ENCODE measurements around the gene SIRT1.
"Not testable (repeated sequence)": the region's sequence is repeated elsewhere in the genome, so short reads cannot be mapped to it uniquely, and the experiment has no call there.

SIRT1 gene

DNA sequence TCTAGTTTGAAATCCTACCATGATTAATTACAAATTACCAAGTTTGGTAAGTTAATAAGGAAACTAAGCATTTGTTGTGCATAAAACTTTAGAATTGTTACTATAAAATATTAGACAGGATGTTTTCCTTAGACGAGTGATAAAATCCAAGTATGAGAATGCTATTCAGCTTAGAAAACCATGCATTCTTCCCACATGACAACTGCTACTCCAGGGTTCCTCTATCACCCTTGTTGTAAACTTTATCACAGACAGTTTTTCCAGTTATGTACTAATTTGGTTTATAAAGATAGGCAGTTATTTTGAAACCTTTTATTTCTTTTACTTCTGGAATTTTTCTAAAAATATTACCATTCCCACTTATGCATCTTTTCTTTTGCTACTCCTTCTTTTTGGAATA, 52.0 kb downstream of the SIRT1 start:
- H3K27ac ChIP-seq (ENCODE audit: low read depth, low read length) = no peak overlapping the region
- H3K79me1 ChIP-seq (ENCODE audit: low read length) = no peaks in the 10 kb centered on the region
- H3K18ac ChIP-seq (ENCODE audit: low read length) = no peak overlapping the region
- H3K36me3 ChIP-seq (ENCODE audit: control insufficient read depth, insufficient read depth, low read length) = no peaks in the 10 kb centered on the region
- no peak for DNase-seq
- no peak overlapping the region for H4K8ac ChIP-seq (ENCODE audit: low read depth, low read length)
- no peak overlapping the region for H3K9ac ChIP-seq (ENCODE audit: low read length)
- no peaks in the 10 kb centered on the region for H3K4me1 ChIP-seq (ENCODE audit: control insufficient read depth, low read depth, low read length)
- no peak overlapping the region for H3K56ac ChIP-seq (ENCODE audit: low read length)
- WGBS (ENCODE audit: extremely low coverage, insufficient coverage, low lambda C conversion rate) = no CpG with 5 or more reads among the region's 1 CpG
- no peak overlapping the region for H3K4me2 ChIP-seq (ENCODE audit: low read length)
- H2BK120ac ChIP-seq (ENCODE audit: low read depth, low read length) = no peak overlapping the region
- H2AK5ac ChIP-seq (ENCODE audit: low read length) = no peak overlapping the region
- no peak overlapping the region for H3K23ac ChIP-seq (ENCODE audit: low read length)
- no peak overlapping the region for H3K4me3 ChIP-seq (ENCODE audit: low read length)
- no peak overlapping the region for H3K4ac ChIP-seq (ENCODE audit: low read depth, low read length)
- no peak overlapping the region for H2BK15ac ChIP-seq (replicated peaks; ENCODE audit: low read depth)
- no peaks in the 10 kb centered on the region for H3K27me3 ChIP-seq (ENCODE audit: insufficient read depth, low read length, poor library complexity)
- no peak overlapping the region for H2BK5ac ChIP-seq (ENCODE audit: low read length)
- H3K79me2 ChIP-seq (ENCODE audit: control insufficient read depth, insufficient read depth, low read length) = no peaks in the 10 kb centered on the region
- no peak overlapping the region for H4K5ac ChIP-seq (ENCODE audit: low read length)

DNA sequence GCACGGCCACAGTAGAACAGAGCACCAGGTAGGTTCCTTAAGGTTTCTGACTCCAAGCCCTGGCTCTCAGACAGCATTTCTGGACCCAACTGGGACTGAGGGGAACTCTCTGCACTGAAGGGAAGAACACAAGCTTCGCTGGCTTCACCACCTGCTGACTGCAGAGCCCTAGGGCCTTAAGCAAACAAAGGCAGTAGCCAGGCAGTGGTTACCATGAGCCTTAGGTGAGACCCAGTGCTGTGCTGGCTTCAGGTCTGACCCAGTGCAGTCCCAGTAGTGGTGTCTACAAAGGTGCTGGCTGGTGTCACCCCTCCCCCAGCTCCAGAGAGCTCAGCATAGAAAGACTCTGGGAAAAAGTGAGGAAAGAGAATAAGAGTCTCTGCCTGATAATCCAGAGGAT, 59.5 kb downstream of the SIRT1 start:
- H2BK15ac ChIP-seq (replicated peaks; ENCODE audit: low read depth) = no peak overlapping the region
- WGBS (ENCODE audit: extremely low coverage, insufficient coverage, low lambda C conversion rate) = no CpG with 5 or more reads among the region's 2 CpGs
- H3K36me3 ChIP-seq (ENCODE audit: control insufficient read depth, insufficient read depth, low read length) = no peaks in the 10 kb centered on the region
- H3K23ac ChIP-seq (ENCODE audit: low read length) = no peak overlapping the region
- no peak overlapping the region for H3K9ac ChIP-seq (ENCODE audit: low read length)
- H3K27ac ChIP-seq (ENCODE audit: low read depth, low read length) = no peak overlapping the region
- no peaks in the 10 kb centered on the region for H3K79me2 ChIP-seq (ENCODE audit: control insufficient read depth, insufficient read depth, low read length)
- H2AK5ac ChIP-seq (ENCODE audit: low read length) = no peak overlapping the region
- H2BK120ac ChIP-seq (ENCODE audit: low read depth, low read length) = no peak overlapping the region
- no peaks in the 10 kb centered on the region for H3K4me1 ChIP-seq (ENCODE audit: control insufficient read depth, low read depth, low read length)
- no peak overlapping the region for H4K8ac ChIP-seq (ENCODE audit: low read depth, low read length)
- peak; percentile 38 for DNase-seq
- no peak overlapping the region for H4K5ac ChIP-seq (ENCODE audit: low read length)
- H3K4me2 ChIP-seq (ENCODE audit: low read length) = no peak overlapping the region
- no peak overlapping the region for H3K56ac ChIP-seq (ENCODE audit: low read length)
- no peaks in the 10 kb centered on the region for H3K79me1 ChIP-seq (ENCODE audit: low read length)
- no peak overlapping the region for H2BK5ac ChIP-seq (ENCODE audit: low read length)
- no peaks in the 10 kb centered on the region for H3K27me3 ChIP-seq (ENCODE audit: insufficient read depth, low read length, poor library complexity)
- no peak overlapping the region for H3K4me3 ChIP-seq (ENCODE audit: low read length)
- no peak overlapping the region for H3K4ac ChIP-seq (ENCODE audit: low read depth, low read length)
- H3K18ac ChIP-seq (ENCODE audit: low read length) = no peak overlapping the region

DNA sequence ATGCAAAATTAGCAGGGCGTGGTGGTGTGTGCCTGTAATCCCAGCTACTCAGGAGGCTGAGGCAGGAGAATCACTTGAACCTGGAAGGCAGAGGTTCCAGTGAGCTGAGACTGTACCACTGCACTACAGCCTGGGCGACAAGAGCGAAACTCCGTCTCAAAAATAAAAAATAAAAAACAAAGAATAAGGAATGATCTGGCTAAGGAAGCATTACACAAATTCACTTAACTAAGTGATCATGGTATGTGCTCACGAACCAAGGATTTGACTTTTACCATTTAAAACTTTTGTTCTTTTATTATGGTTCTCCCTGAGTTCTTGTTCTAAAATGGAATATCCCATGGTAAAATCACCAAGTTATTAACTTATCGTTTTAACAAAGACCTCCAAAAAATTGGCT, 71.2 kb downstream of the SIRT1 start:
- H3K4ac ChIP-seq (ENCODE audit: low read depth, low read length) = no peak overlapping the region
- no peak overlapping the region for H3K9ac ChIP-seq (ENCODE audit: low read length)
- no peak for DNase-seq
- H4K5ac ChIP-seq (ENCODE audit: low read length) = no peak overlapping the region
- no peaks in the 10 kb centered on the region for H3K4me1 ChIP-seq (ENCODE audit: control insufficient read depth, low read depth, low read length)
- no peak overlapping the region for H3K4me2 ChIP-seq (ENCODE audit: low read length)
- H2BK15ac ChIP-seq (replicated peaks; ENCODE audit: low read depth) = no peak overlapping the region
- no peaks in the 10 kb centered on the region for H3K27me3 ChIP-seq (ENCODE audit: insufficient read depth, low read length, poor library complexity)
- no peak overlapping the region for H3K23ac ChIP-seq (ENCODE audit: low read length)
- no peaks in the 10 kb centered on the region for H3K79me1 ChIP-seq (ENCODE audit: low read length)
- H3K27ac ChIP-seq (ENCODE audit: low read depth, low read length) = no peak overlapping the region
- peaks cover 2% of the 10 kb centered on the region for H3K36me3 ChIP-seq (ENCODE audit: control insufficient read depth, insufficient read depth, low read length)
- no peak overlapping the region for H3K56ac ChIP-seq (ENCODE audit: low read length)
- H2AK5ac ChIP-seq (ENCODE audit: low read length) = no peak overlapping the region
- no peak overlapping the region for H2BK120ac ChIP-seq (ENCODE audit: low read depth, low read length)
- no peak overlapping the region for H2BK5ac ChIP-seq (ENCODE audit: low read length)
- no peak overlapping the region for H3K18ac ChIP-seq (ENCODE audit: low read length)
- WGBS (ENCODE audit: extremely low coverage, insufficient coverage, low lambda C conversion rate) = no CpG with 5 or more reads among the region's 6 CpGs
- no peaks in the 10 kb centered on the region for H3K79me2 ChIP-seq (ENCODE audit: control insufficient read depth, insufficient read depth, low read length)
- H3K4me3 ChIP-seq (ENCODE audit: low read length) = no peak overlapping the region
- H4K8ac ChIP-seq (ENCODE audit: low read depth, low read length) = no peak overlapping the region

DNA sequence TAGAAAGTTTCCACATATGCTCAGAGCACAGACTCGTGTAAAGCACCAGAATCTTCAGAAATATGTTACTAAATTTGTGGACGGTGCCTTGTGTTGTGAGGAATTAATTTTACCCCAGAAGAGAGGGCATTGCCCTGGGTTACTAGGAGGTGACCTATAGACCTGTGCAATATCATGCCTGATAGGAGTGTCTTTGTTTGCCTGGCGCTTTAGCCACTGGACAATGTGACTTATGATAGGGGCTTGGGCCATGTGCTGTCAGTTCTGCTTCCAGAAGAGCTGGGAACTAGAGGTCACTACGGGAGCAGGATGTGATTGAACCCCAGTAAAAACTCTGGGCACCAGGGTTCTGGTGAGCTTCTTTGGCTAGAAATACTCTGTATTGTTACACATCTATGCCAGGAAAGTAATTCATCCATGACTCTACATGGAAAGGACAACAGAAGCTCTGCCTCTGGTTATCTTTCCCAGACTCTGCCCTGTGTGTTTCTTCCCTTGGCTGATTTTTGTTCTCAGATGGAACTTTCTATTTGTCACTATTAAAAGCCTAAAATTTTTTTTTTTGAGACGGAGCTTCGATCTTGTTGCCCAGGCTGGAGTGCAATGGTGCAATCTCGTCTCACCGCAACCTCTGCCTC, 75.5 kb downstream of the SIRT1 start:
- Histone ChIP-seq H3K79me1 (ENCODE audit: low read length) (no peaks in the 10 kb centered on the region), H3K56ac (ENCODE audit: low read length) (no peak overlapping the region), H3K27ac (ENCODE audit: low read depth, low read length) (no peak overlapping the region), H2AK5ac (ENCODE audit: low read length) (no peak overlapping the region), H4K8ac (ENCODE audit: low read depth, low read length) (no peak overlapping the region), H3K36me3 (ENCODE audit: control insufficient read depth, insufficient read depth, low read length) (no peaks in the 10 kb centered on the region), H3K4me2 (ENCODE audit: low read length) (no peak overlapping the region), H3K23ac (ENCODE audit: low read length) (no peak overlapping the region), H3K27me3 (ENCODE audit: insufficient read depth, low read length, poor library complexity) (no peaks in the 10 kb centered on the region), H3K4me1 (ENCODE audit: control insufficient read depth, low read depth, low read length) (no peaks in the 10 kb centered on the region), H3K79me2 (ENCODE audit: control insufficient read depth, insufficient read depth, low read length) (no peaks in the 10 kb centered on the region), H2BK120ac (ENCODE audit: low read depth, low read length) (no peak overlapping the region), H3K9ac (ENCODE audit: low read length) (no peak overlapping the region), H4K5ac (ENCODE audit: low read length) (no peak overlapping the region), H3K4ac (ENCODE audit: low read depth, low read length) (no peak overlapping the region), H3K18ac (ENCODE audit: low read length) (no peak overlapping the region), H3K4me3 (ENCODE audit: low read length) (no peak overlapping the region), H2BK5ac (ENCODE audit: low read length) (no peak overlapping the region), H2BK15ac (replicated peaks; ENCODE audit: low read depth) (no peak overlapping the region)
- WGBS (ENCODE audit: extremely low coverage, insufficient coverage, low lambda C conversion rate) = no CpG with 5 or more reads among the region's 8 CpGs
- no peak for DNase-seq

DNA sequence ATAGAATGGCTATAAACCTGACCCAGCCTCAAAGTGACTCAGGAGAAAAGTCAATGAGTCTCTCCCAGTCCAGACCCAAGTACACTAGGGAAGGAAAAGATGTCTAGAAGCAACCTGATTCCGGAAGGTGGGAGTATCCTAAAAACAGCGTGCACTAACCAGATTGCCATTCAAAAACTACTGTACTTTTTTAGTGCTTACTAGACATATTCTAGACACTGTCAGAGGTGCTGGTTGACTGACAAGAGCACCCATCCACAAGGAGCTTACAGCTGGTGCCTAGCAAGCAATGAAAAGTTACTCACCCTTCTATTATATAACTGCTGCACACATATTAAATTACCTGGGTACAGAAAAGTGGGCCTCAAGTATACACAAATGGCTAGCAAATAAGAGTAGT, 81.0 kb downstream of the SIRT1 start:
- Histone ChIP-seq H3K9ac (ENCODE audit: low read length) (no peak overlapping the region), H3K4me2 (ENCODE audit: low read length) (no peak overlapping the region), H2BK15ac (replicated peaks; ENCODE audit: low read depth) (no peak overlapping the region), H4K5ac (ENCODE audit: low read length) (no peak overlapping the region), H3K4me1 (ENCODE audit: control insufficient read depth, low read depth, low read length) (no peaks in the 10 kb centered on the region), H3K36me3 (ENCODE audit: control insufficient read depth, insufficient read depth, low read length) (no peaks in the 10 kb centered on the region), H3K27me3 (ENCODE audit: insufficient read depth, low read length, poor library complexity) (no peaks in the 10 kb centered on the region), H2BK120ac (ENCODE audit: low read depth, low read length) (no peak overlapping the region), H3K79me1 (ENCODE audit: low read length) (no peaks in the 10 kb centered on the region), H3K79me2 (ENCODE audit: control insufficient read depth, insufficient read depth, low read length) (no peaks in the 10 kb centered on the region), H4K8ac (ENCODE audit: low read depth, low read length) (no peak overlapping the region), H2BK5ac (ENCODE audit: low read length) (no peak overlapping the region), H2AK5ac (ENCODE audit: low read length) (no peak overlapping the region), H3K27ac (ENCODE audit: low read depth, low read length) (no peak overlapping the region), H3K4ac (ENCODE audit: low read depth, low read length) (no peak overlapping the region), H3K23ac (ENCODE audit: low read length) (no peak overlapping the region), H3K4me3 (ENCODE audit: low read length) (no peak overlapping the region), H3K56ac (ENCODE audit: low read length) (no peak overlapping the region), H3K18ac (ENCODE audit: low read length) (no peak overlapping the region)
- DNase-seq = no peak
- no CpG with 5 or more reads among the region's 2 CpGs for WGBS (ENCODE audit: extremely low coverage, insufficient coverage, low lambda C conversion rate)

DNA sequence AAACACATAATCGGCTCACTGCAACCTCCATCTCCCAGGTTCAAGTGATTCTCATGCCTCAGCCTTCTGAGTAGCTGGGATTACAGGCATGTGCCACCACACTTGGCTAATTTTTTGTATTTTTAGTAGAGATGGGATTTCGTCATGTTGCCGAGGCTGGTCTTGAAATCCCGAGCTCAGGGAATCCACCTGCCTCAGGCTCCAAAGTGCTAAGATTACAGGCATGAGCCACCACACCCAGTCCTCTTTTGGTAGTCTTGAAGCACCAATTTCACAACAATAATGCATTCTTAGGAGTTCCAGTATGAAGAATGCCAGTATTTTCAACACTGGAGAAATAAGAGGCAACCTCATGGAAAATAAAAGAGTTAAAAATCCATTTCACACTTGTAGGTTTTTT, 81.6 kb downstream of the SIRT1 start:
- not testable (repeated sequence) for DNase-seq; H3K4me2 ChIP-seq (ENCODE audit: low read length); H2BK15ac ChIP-seq (replicated peaks; ENCODE audit: low read depth); H2BK5ac ChIP-seq (ENCODE audit: low read length); H3K36me3 ChIP-seq (ENCODE audit: control insufficient read depth, insufficient read depth, low read length); H2BK120ac ChIP-seq (ENCODE audit: low read depth, low read length); H3K79me1 ChIP-seq (ENCODE audit: low read length); H3K79me2 ChIP-seq (ENCODE audit: control insufficient read depth, insufficient read depth, low read length); H4K5ac ChIP-seq (ENCODE audit: low read length); H3K27me3 ChIP-seq (ENCODE audit: insufficient read depth, low read length, poor library complexity); H4K8ac ChIP-seq (ENCODE audit: low read depth, low read length); H3K4ac ChIP-seq (ENCODE audit: low read depth, low read length); H2AK5ac ChIP-seq (ENCODE audit: low read length); H3K18ac ChIP-seq (ENCODE audit: low read length); H3K4me1 ChIP-seq (ENCODE audit: control insufficient read depth, low read depth, low read length); H3K4me3 ChIP-seq (ENCODE audit: low read length); H3K9ac ChIP-seq (ENCODE audit: low read length); H3K27ac ChIP-seq (ENCODE audit: low read depth, low read length); H3K23ac ChIP-seq (ENCODE audit: low read length); H3K56ac ChIP-seq (ENCODE audit: low read length)
- no CpG with 5 or more reads among the region's 4 CpGs for WGBS (ENCODE audit: extremely low coverage, insufficient coverage, low lambda C conversion rate)

Data from mesendoderm (in vitro differentiated cells).